ENCODE data around the gene NMU. TPM values are rescaled to one million over a fixed set of nuclear protein-coding genes. Genes with fewer than 3 reads are reported as not detected.

Gene NMU
- total and polyA plus RNA-seq, 12 donors = not detected

DNA sequence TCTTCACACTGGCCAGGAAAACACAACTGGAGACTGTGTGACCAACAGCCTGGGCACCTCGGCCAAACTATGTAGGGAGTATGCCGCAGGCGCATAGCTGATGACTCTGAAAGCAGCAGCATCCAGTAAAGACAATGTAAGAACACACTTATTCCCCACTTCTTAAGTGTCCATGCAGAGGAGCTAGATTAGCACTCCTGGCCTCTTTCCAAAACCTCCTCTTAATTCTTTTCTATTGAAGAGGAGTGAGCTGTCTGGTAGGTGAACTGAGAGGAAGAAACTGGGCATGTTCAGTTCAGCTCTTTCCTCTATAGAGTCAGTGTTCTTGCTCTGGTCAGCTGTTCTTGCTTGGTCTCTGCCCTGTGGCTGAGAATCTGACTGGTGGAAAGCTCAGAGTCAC is 21.1 kb downstream of the NMU start:
- ATAC-seq (no peak), DNase-seq (no peak)
- no peaks in the 10 kb centered on the region for H3K4me1 ChIP-seq
- no peaks in the 10 kb centered on the region for H3K36me3 ChIP-seq
- TF ChIP-seq, protein P1, sequence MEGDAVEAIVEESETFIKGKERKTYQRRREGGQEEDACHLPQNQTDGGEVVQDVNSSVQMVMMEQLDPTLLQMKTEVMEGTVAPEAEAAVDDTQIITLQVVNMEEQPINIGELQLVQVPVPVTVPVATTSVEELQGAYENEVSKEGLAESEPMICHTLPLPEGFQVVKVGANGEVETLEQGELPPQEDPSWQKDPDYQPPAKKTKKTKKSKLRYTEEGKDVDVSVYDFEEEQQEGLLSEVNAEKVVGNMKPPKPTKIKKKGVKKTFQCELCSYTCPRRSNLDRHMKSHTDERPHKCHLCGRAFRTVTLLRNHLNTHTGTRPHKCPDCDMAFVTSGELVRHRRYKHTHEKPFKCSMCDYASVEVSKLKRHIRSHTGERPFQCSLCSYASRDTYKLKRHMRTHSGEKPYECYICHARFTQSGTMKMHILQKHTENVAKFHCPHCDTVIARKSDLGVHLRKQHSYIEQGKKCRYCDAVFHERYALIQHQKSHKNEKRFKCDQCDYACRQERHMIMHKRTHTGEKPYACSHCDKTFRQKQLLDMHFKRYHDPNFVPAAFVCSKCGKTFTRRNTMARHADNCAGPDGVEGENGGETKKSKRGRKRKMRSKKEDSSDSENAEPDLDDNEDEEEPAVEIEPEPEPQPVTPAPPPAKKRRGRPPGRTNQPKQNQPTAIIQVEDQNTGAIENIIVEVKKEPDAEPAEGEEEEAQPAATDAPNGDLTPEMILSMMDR (IDR thresholded peaks at IDR 0.05) = no peak
- H3K4me3 ChIP-seq = no peak overlapping the region
- WGBS, 2 donors = 80 to 95% methylated on average over 3 of the region's 3 CpGs
- no peak overlapping the region for H3K27ac ChIP-seq
- intact Hi-C loops (cut with DNase I) = no loop called here
- H3K27me3 ChIP-seq = peaks cover 0 to 5% (median 0%) of the 10 kb centered on the region in 7 donors
- H3K9me3 ChIP-seq = no peaks in the 10 kb centered on the region

DNA sequence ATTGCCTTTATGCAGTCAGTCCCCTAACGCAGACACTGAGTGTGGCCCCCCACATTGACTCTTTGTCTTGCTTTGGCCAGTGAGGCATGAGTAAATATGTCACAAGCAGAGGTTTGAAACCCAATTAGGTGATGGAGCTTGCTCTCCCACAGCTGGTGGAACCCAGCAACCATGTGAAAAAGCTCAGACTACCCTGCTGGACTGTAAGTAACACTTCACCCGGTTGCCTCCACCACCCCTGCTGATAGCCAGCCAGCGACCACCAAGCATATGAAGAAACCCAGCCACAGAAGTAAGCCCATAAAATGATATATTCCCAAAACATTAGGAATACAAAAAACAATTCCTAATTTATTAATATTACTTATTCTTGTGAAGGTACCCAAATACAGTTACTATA is 22.5 kb downstream of the NMU start:
- Histone ChIP-seq H3K27me3 (peaks cover 0 to 5% (median 0%) of the 10 kb centered on the region in 7 donors), H3K4me1 (no peaks in the 10 kb centered on the region), H3K9me3 (no peaks in the 10 kb centered on the region), H3K4me3 (no peak overlapping the region), H3K36me3 (no peaks in the 10 kb centered on the region), H3K27ac (no peak overlapping the region)
- ATAC-seq (no peak), DNase-seq (no peak)
- WGBS, 2 donors = 65 to 83% methylated on average over 3 of the region's 3 CpGs
- TF ChIP-seq, protein P1 (IDR thresholded peaks at IDR 0.05) = no peak
- intact Hi-C loops (cut with DNase I) = no loop called here

DNA sequence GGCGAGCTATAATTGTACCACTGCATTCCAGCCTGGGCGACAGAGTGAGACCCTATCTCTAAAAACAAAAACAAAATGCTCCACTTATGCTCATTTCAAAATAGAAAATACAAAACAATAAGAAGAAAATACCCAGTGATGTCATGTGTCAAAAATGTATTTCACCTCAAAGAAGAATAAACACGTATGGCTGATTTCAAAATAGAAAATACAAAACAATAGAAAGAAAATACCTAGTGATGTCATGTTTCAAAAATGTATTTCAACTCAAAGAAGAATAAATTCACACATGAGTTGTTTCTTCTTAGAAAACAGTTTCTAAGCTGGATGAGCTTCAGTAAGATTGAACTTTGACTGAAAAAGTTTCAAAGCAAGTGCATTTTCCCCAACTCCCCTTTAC is 23.8 kb downstream of the NMU start:
- no peaks in the 10 kb centered on the region for H3K36me3 ChIP-seq
- H3K4me1 ChIP-seq = no peaks in the 10 kb centered on the region
- H3K27ac ChIP-seq = no peak overlapping the region
- H3K27me3 ChIP-seq = no peaks in the 10 kb centered on the region
- no peak overlapping the region for H3K4me3 ChIP-seq
- ATAC-seq (no peak), DNase-seq (no peak)
- intact Hi-C loops (cut with DNase I) = no loop called here
- 70 to 77% methylated on average over 3 of the region's 3 CpGs for WGBS, 2 donors
- H3K9me3 ChIP-seq = no peaks in the 10 kb centered on the region
- TF ChIP-seq, protein P1 (IDR thresholded peaks at IDR 0.05) = no peak

DNA sequence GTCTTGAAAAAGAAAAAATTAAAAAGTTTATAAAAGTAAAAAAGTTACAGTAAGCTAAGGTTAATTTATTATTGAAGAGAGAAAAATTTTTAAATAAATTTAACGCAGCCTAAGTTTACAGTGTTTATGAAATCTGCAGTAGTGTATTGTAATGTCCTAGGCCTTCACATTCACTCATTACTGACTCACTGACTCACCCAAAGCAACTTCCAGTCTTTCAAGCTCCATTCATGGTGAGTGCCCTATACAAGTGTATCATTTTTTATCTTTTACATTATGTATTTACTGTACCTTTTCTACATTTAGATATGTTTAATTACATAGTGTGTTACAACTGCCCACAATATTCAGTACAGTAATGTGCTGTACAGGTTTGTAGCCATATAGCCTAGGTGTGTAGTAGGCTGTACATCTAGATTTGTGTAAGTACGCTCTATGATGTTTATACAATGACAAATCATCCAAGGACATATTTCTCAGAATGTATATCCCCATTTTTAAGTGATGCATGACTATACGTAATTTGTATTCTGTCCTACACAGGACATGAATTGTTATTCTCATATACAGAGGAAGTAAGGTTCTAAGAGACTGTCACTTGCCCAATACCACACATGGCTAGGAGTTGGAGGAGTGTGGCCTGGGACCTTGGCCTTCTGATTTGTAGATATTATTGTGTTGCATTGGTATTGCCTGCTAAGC is 24.6 kb downstream of the NMU start:
- 95 to 97% methylated on average over 3 of the region's 3 CpGs for WGBS, 2 donors
- intact Hi-C loops (cut with DNase I) = no loop called here
- DNase-seq (no peak), ATAC-seq (no peak)
- no peaks in the 10 kb centered on the region for H3K9me3 ChIP-seq
- H3K4me3 ChIP-seq = no peak overlapping the region
- no peak overlapping the region for H3K27ac ChIP-seq
- TF ChIP-seq, protein P1 (IDR thresholded peaks at IDR 0.05) = no peak
- H3K36me3 ChIP-seq = no peaks in the 10 kb centered on the region
- H3K4me1 ChIP-seq = no peaks in the 10 kb centered on the region
- H3K27me3 ChIP-seq = no peaks in the 10 kb centered on the region
